Body of pancreas (tissue), 4 donors: ENCODE data around the gene SETBP1.

Source experiments
- CTCF ChIP-seq, 7 experiments: fragments of 450-650 bp in 4 of 7; fragments of 200-600 bp in 3 of 7; sonication (generic) in 3 of 7; IDR thresholded peaks; one replicate each; pipeline ENCODE4 v1.5.1; 2016 to 2019; ENCODE audit warnings: antibody characterized with exemption in 7 of 7
- POLR2A ChIP-seq, 3 donors: fragments of 450-650 bp; IDR thresholded peaks; one replicate each; pipeline ENCODE4 v1.6.1; 2016; ENCODE audit warnings: antibody characterized with exemption in 3 of 3, mild to moderate bottlenecking in 2 of 3

- TF ChIP-seq CTCF (IDR thresholded peaks at IDR 0.05) (no peak), POLR2A (IDR thresholded peaks at IDR 0.05) (no peak)
Observed at GRCh38 chr18:44941516-44941915, 260.8 kb downstream of the SETBP1 start.
